ENCODE measurements around the gene RMI1.

RMI1 gene

GRCh38 chr9:83992901-83993300 lies 12.3 kb downstream of the RMI1 start:
- ChIA-PET POLR2A (ENCODE audit: low non-redundant PET) (no interaction called here), CTCF (interaction anchor here (1.4 kb wide), 2 partner anchors 8 to 268 kb away, joined by 4 to 5 read pairs; no protein-coding TSS in a partner anchor)
- no peak for TF ChIP-seq CTCF (conservative IDR thresholded peaks at IDR 0.05; ENCODE audit: low read depth)
- H3K27ac ChIP-seq: no peak overlapping the region
- no peak for DNase-seq (ENCODE audit: low spot score)

- ChIA-PET CTCF (interaction anchor here (0.6 kb wide), 1 partner anchor 89 kb away, joined by 4 read pairs; no protein-coding TSS in a partner anchor), POLR2A (ENCODE audit: low non-redundant PET) (no interaction called here)
- no peak overlapping the region for H3K27ac ChIP-seq
- no peak for TF ChIP-seq CTCF (conservative IDR thresholded peaks at IDR 0.05; ENCODE audit: low read depth)
- no peak for DNase-seq (ENCODE audit: low spot score)
Measured at GRCh38 chr9:83996126-83996525, 15.5 kb downstream of the RMI1 start.

- POLR2A ChIA-PET (ENCODE audit: low non-redundant PET): no interaction called here
- CTCF ChIA-PET: no interaction called here
- H3K27ac ChIP-seq: no peak overlapping the region
- no peak for DNase-seq (ENCODE audit: low spot score)
- no peak for TF ChIP-seq CTCF (conservative IDR thresholded peaks at IDR 0.05; ENCODE audit: low read depth)
Measured at GRCh38 chr9:83999141-83999918, 18.7 kb downstream of the RMI1 start.

GRCh38 chr9:84000186-84000585 lies 19.6 kb downstream of the RMI1 start:
- ChIA-PET POLR2A (ENCODE audit: low non-redundant PET) (no interaction called here), CTCF (interaction anchor here (0.8 kb wide), 1 partner anchor 8 kb away, joined by 4 read pairs; no protein-coding TSS in a partner anchor)
- DNase-seq (ENCODE audit: low spot score): no peak
- no peak overlapping the region for H3K27ac ChIP-seq
- no peak for TF ChIP-seq CTCF (conservative IDR thresholded peaks at IDR 0.05; ENCODE audit: low read depth)

GRCh38 chr9:84001621-84002020 lies 21.0 kb downstream of the RMI1 start:
- CTCF ChIA-PET: no interaction called here
- POLR2A ChIA-PET (ENCODE audit: low non-redundant PET): no interaction called here
- no peak for TF ChIP-seq CTCF (conservative IDR thresholded peaks at IDR 0.05; ENCODE audit: low read depth)
- H3K27ac ChIP-seq: no peak overlapping the region
- no peak for DNase-seq (ENCODE audit: low spot score)

- DNase-seq (ENCODE audit: low spot score): no peak
- no peak overlapping the region for H3K27ac ChIP-seq
- ChIA-PET POLR2A (ENCODE audit: low non-redundant PET) (no interaction called here), CTCF (interaction anchor here (0.6 to 0.7 kb wide), 2 partner anchors 161 to 258 kb away, joined by 3 to 4 read pairs; no protein-coding TSS in a partner anchor)
- TF ChIP-seq CTCF (conservative IDR thresholded peaks at IDR 0.05; ENCODE audit: low read depth): no peak
Measured at GRCh38 chr9:84002344-84002743, 21.7 kb downstream of the RMI1 start.
